Hepatocyte (in vitro differentiated cells): ENCODE results near the gene PDZD4.

Experiments used
- CTCF ChIP-seq: fragments of 200-600 bp; sonication (generic); IDR thresholded peaks from 2 replicates; pipeline ENCODE4 v1.5.1; 2016; ENCODE audit warnings: antibody characterized with exemption, mild to moderate bottlenecking; ENCODE audit not compliant: poor library complexity
- EZH2phosphoT487 ChIP-seq: fragments of 200-600 bp; sonication (generic); IDR thresholded peaks from one replicate; pipeline ENCODE4 v1.6.1; 2018; ENCODE audit warnings: antibody characterized with exemption, mild to moderate bottlenecking, low read depth, moderate library complexity; ENCODE audit not compliant: unreplicated experiment, severe bottlenecking

DNA sequence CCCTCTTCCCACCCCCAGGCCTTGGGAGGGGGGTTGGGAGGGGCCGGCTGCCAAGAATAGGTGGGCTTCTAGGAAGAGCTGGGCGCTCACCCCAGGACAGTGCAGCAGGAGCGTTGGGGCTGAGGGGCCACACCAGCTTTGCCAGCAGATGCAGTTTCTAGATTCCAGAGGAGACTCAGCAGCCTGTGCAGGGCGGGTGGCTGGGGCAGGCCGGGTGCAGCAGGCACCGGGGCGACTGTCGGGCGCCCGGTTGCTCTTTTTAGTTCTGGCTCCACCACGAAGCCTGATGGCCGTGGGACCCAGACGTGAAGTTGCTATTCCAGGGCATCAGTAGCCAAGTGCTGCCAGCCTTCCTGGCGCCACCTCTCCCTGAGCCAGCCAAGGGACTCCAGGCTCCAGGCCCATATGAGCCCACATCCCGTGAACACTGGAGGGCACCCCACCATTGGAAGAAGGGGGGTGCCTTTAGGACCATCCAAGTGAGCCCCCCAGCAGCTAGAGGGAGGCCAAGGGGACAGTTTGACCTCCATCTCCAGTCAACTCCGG, 30.1 kb downstream of the PDZD4 start:
- no peak for TF ChIP-seq CTCF
- TF ChIP-seq EZH2phosphoT487, result no peak
